C1 segment of cervical spinal cord (tissue), 14 donors: ENCODE results near the gene DNAJC5.
"Not testable (repeated sequence)": the region's sequence is repeated elsewhere in the genome, so short reads cannot be mapped to it uniquely, and the experiment has no call there.

Source experiments
- DNase-seq, 14 donors: peaks; one replicate each; lab custom pipeline; 2025; lab: John Stamatoyannopoulos, UW

Gene DNAJC5

GRCh38 chr20:63894358-63895201 lies at the start of gene DNAJC5:
Gene DNAJC5 (plus strand): TSS chr20:63895126. CDS start chr20:63928346, 33,220 bp downstream.
- peak; percentile 41 to 95 (median 90) for DNase-seq

GRCh38 chr20:63846128-63846771 lies 48.7 kb upstream of the DNAJC5 start:
- DNase-seq = peak in 1 of 14 donors; percentile 83

GRCh38 chr20:63846888-63847236 lies 48.1 kb upstream of the DNAJC5 start:
- DNase-seq = no peak

GRCh38 chr20:63847237-63848002 lies 47.5 kb upstream of the DNAJC5 start:
- DNase-seq = peak in 1 of 14 donors; percentile 54

- peak in 1 of 14 donors; percentile 91 for DNase-seq
Observed at GRCh38 chr20:63848003-63848911, 46.7 kb upstream of the DNAJC5 start.

- no peak for DNase-seq
Observed at GRCh38 chr20:63850689-63851547, 44.0 kb upstream of the DNAJC5 start.

- DNase-seq = not testable (repeated sequence)
Observed at GRCh38 chr20:63851548-63851943, 43.4 kb upstream of the DNAJC5 start.

- not testable (repeated sequence) for DNase-seq
Observed at GRCh38 chr20:63853733-63854068, 41.2 kb upstream of the DNAJC5 start.

GRCh38 chr20:63854069-63854765 lies 40.7 kb upstream of the DNAJC5 start:
- DNase-seq = no peak

- peak in 1 of 14 donors; percentile 27 for DNase-seq
Observed at GRCh38 chr20:63854766-63855362, 40.1 kb upstream of the DNAJC5 start.

GRCh38 chr20:63855363-63856097 lies 39.4 kb upstream of the DNAJC5 start:
- DNase-seq = no peak

GRCh38 chr20:63856098-63856511 lies 38.8 kb upstream of the DNAJC5 start:
- no peak for DNase-seq

GRCh38 chr20:63857764-63858392 lies 37.0 kb upstream of the DNAJC5 start:
- DNase-seq = no peak

- DNase-seq = peak in 1 of 14 donors; percentile 14
Observed at GRCh38 chr20:63858393-63859165, 36.3 kb upstream of the DNAJC5 start.

GRCh38 chr20:63859166-63859699 lies 35.7 kb upstream of the DNAJC5 start:
- DNase-seq = no peak

- peak in 3 of 14 donors; percentile 12 to 26 (median 14) for DNase-seq
Observed at GRCh38 chr20:63860325-63861051, 34.4 kb upstream of the DNAJC5 start.
